H1 (cell line): ENCODE results near the gene RNU6-1. TPM values are rescaled to one million over a fixed set of nuclear protein-coding genes. Genes with fewer than 3 reads are reported as not detected.

Experiments used
- CTCF ChIA-PET: fragments of 300-600 bp; sonication (Branson Sonifier 250); formaldehyde crosslinking; loops from one replicate; lab custom pipeline; 2021; ENCODE audit not compliant: partially characterized antibody; lab: Charles Lee
- POLR2A ChIA-PET: fragments of 300-600 bp; sonication (Branson Sonifier 250); formaldehyde crosslinking; loops from one replicate; lab custom pipeline; 2021; ENCODE audit warnings: inconsistent platforms; ENCODE audit not compliant: partially characterized antibody; lab: Charles Lee
- DNase-seq, 2 experiments: peaks; one replicate each; pipeline versions ENCODE4 v3.0.0 to v3.0.0-alpha.2; 2010 to 2022; ENCODE audit warnings: low spot score in 2 of 2, low read depth in 1 of 2, mixed read lengths in 1 of 2
- FAIRE-seq: peaks from 2 replicates; lab custom pipeline; 2011; peaks lifted over from hg19 to GRCh38; lab: Jason Lieb, UNC
- H2AFZ ChIP-seq: 2 replicates; pipeline ENCODE4 v1.8.1; 2012; ENCODE audit warnings: low read length, inconsistent platforms
- H2AK5ac ChIP-seq: 2 replicates; pipeline ENCODE4 v1.6.1; 2013; ENCODE audit warnings: low read depth, low read length
- H2BK120ac ChIP-seq: replicated peaks from 2 replicates; pipeline ENCODE3; 2013; ENCODE audit warnings: low read depth, low read length, inconsistent platforms
- H2BK12ac ChIP-seq: 2 replicates; pipeline ENCODE4 v1.6.1; 2013; ENCODE audit warnings: low read depth, low read length
- H2BK15ac ChIP-seq: 2 replicates; pipeline ENCODE4 v1.6.1; 2013; ENCODE audit warnings: low read length
- H2BK20ac ChIP-seq: 2 replicates; pipeline ENCODE4 v1.6.1; 2013; ENCODE audit warnings: low read length
- H2BK5ac ChIP-seq: 2 replicates; pipeline ENCODE4 v1.6.1; 2013; ENCODE audit warnings: low read depth, low read length
- H3K14ac ChIP-seq: 2 replicates; pipeline ENCODE4 v1.6.1; 2013; ENCODE audit warnings: inconsistent platforms; ENCODE audit not compliant: insufficient read length
- H3K18ac ChIP-seq: 2 replicates; pipeline ENCODE4 v1.6.1; 2013; ENCODE audit warnings: low read length; ENCODE audit errors: extremely low read depth
- H3K23ac ChIP-seq: 2 replicates; pipeline ENCODE4 v1.6.1; 2013; ENCODE audit warnings: inconsistent platforms; ENCODE audit not compliant: insufficient read length
- H3K23me2 ChIP-seq: 2 replicates; pipeline ENCODE4 v1.6.1; 2013; ENCODE audit warnings: low read depth, low read length
- H3K27ac ChIP-seq: 2 replicates; pipeline ENCODE4 v1.6.1; 2011; ENCODE audit warnings: low read depth, low read length, inconsistent platforms
- H3K27me3 ChIP-seq, 4 experiments: replicated peaks in 1 of 4; 1 replicate in 1 of 4; 2 replicates in 3 of 4; pipeline versions ENCODE4 v1.6.1 to v1.8.1; 2011 to 2013; ENCODE audit warnings: low read length in 3 of 4, mild to moderate bottlenecking in 3 of 4, inconsistent platforms in 2 of 4, mixed read lengths in 2 of 4, moderate library complexity in 1 of 4; ENCODE audit not compliant: control insufficient read depth in 3 of 4, insufficient read depth in 3 of 4; ENCODE audit errors: extremely low read depth in 1 of 4
- H3K36me3 ChIP-seq, 4 experiments: 2 replicates each; pipeline versions ENCODE4 v1.6.1 to v1.8.1; 2011 to 2013; ENCODE audit warnings: mild to moderate bottlenecking in 4 of 4, low read length in 3 of 4, moderate library complexity in 2 of 4, control low read depth in 1 of 4, inconsistent platforms in 1 of 4; ENCODE audit not compliant: insufficient read depth in 4 of 4, control insufficient read depth in 2 of 4
- H3K4ac ChIP-seq: replicated peaks from 2 replicates; pipeline ENCODE3; 2013; ENCODE audit warnings: low read length, low read depth, mixed read lengths, inconsistent platforms; ENCODE audit not compliant: insufficient read length
- H3K4me1 ChIP-seq, 4 experiments: replicated peaks in 1 of 4; 1 replicate in 1 of 4; 2 replicates in 3 of 4; pipeline versions ENCODE4 v1.6.1 to v1.8.1; 2011 to 2013; ENCODE audit warnings: low read length in 3 of 4, inconsistent platforms in 2 of 4, mixed read lengths in 1 of 4; ENCODE audit not compliant: insufficient read depth in 4 of 4, control insufficient read depth in 3 of 4
- H3K4me2 ChIP-seq, 2 experiments: 2 replicates each; pipeline versions ENCODE4 v1.6.1 to v1.8.1; 2011 to 2013; ENCODE audit warnings: low read depth in 2 of 2, low read length in 2 of 2, control low read depth in 1 of 2, inconsistent platforms in 1 of 2, mild to moderate bottlenecking in 1 of 2; ENCODE audit not compliant: insufficient read depth in 1 of 2
- H3K4me3 ChIP-seq, 4 experiments: fragments of 200-600, 300-600 bp in 1 of 4; sonication (generic), shearing (Covaris generic), sonication (Bioruptor Twin) in 1 of 4; 2 replicates each; pipeline versions ENCODE4 v1.5.1 to v1.8.1; 2011 to 2016; ENCODE audit warnings: low read length in 4 of 4, low read depth in 3 of 4, control low read depth in 2 of 4, inconsistent platforms in 2 of 4, mild to moderate bottlenecking in 2 of 4, mixed read lengths in 1 of 4, moderate library complexity in 1 of 4; ENCODE audit not compliant: insufficient read depth in 2 of 4; ENCODE audit errors: extremely low read depth in 1 of 4
- H3K56ac ChIP-seq: replicated peaks from 2 replicates; pipeline ENCODE3; 2013; ENCODE audit warnings: low read depth, mild to moderate bottlenecking, mixed read lengths, low read length, inconsistent platforms; ENCODE audit not compliant: insufficient read length
- H3K79me1 ChIP-seq: 2 replicates; pipeline ENCODE4 v1.6.1; 2013; ENCODE audit warnings: low read depth, low read length, control low read depth
- H3K79me2 ChIP-seq, 2 experiments: 2 replicates each; pipeline versions ENCODE4 v1.6.1 to v1.8.1; 2012 to 2013; ENCODE audit warnings: low read length in 2 of 2, mild to moderate bottlenecking in 2 of 2, inconsistent platforms in 1 of 2; ENCODE audit not compliant: insufficient read depth in 2 of 2, control insufficient read depth in 1 of 2
- H3K9ac ChIP-seq, 4 experiments: replicated peaks in 1 of 4; 1 replicate in 1 of 4; 2 replicates in 3 of 4; pipeline versions ENCODE4 v1.6.1 to v1.8.1; 2011 to 2013; ENCODE audit warnings: low read depth in 3 of 4, low read length in 3 of 4, control low read depth in 2 of 4, mild to moderate bottlenecking in 2 of 4, moderate library complexity in 2 of 4, inconsistent platforms in 1 of 4; ENCODE audit errors: extremely low read depth in 1 of 4
- H3K9me3 ChIP-seq, 2 experiments: 2 replicates each; pipeline versions ENCODE4 v1.6.1 to v1.8.1; 2012 to 2013; ENCODE audit warnings: mild to moderate bottlenecking in 2 of 2, moderate library complexity in 2 of 2, control low read depth in 1 of 2, inconsistent platforms in 1 of 2, low read depth in 1 of 2, low read length in 1 of 2, mixed read lengths in 1 of 2; ENCODE audit not compliant: insufficient read depth in 2 of 2
- H4K20me1 ChIP-seq, 2 experiments: replicated peaks in 1 of 2; 2 replicates each; pipeline versions ENCODE3 to v1.8.1; 2011 to 2013; ENCODE audit warnings: inconsistent platforms in 2 of 2, low read length in 2 of 2, mild to moderate bottlenecking in 1 of 2; ENCODE audit not compliant: insufficient read depth in 2 of 2, control insufficient read depth in 1 of 2
- H4K5ac ChIP-seq: 2 replicates; pipeline ENCODE4 v1.6.1; 2013; ENCODE audit warnings: low read length, low read depth, mixed read lengths, inconsistent platforms; ENCODE audit not compliant: insufficient read length
- H4K8ac ChIP-seq: 2 replicates; pipeline ENCODE4 v1.8.0; 2013; ENCODE audit warnings: mild to moderate bottlenecking, moderate library complexity, low read length, inconsistent platforms; ENCODE audit not compliant: insufficient read depth; ENCODE audit errors: extremely low read depth
- H4K91ac ChIP-seq: replicated peaks from 2 replicates; pipeline ENCODE3; 2013; ENCODE audit warnings: low read length, mixed read lengths, inconsistent platforms; ENCODE audit not compliant: insufficient read length
- ASH2L ChIP-seq: fragments of 200-600, 300-600 bp; sonication (generic); IDR thresholded peaks from one replicate; pipeline ENCODE4 v1.7.1; 2017; ENCODE audit warnings: low read length
- CBX8 ChIP-seq: fragments of 300-800, 300-1000 bp; sonication (generic); IDR thresholded peaks from 2 replicates; pipeline ENCODE4 v1.7.1; 2016; ENCODE audit warnings: low read depth, low read length, borderline replicate concordance
- HDAC2 ChIP-seq, 2 experiments: fragments of 300-600 bp in 1 of 2; sonication (generic) in 1 of 2; IDR thresholded peaks; 2 replicates each; pipeline ENCODE4 v1.6.1; 2011 to 2012; ENCODE audit warnings: low read depth in 2 of 2, low read length in 2 of 2, mild to moderate bottlenecking in 2 of 2, moderate library complexity in 2 of 2, borderline replicate concordance in 1 of 2, inconsistent platforms in 1 of 2
- KDM5A ChIP-seq: fragments of 200-600 bp; IDR thresholded peaks from 2 replicates; pipeline ENCODE4 v1.7.1; 2012; ENCODE audit warnings: mild to moderate bottlenecking, low read length, inconsistent platforms, mixed read lengths
- POLR2AphosphoS5 ChIP-seq: IDR thresholded peaks from 2 replicates; pipeline ENCODE4 v1.6.1; 2011; ENCODE audit warnings: low read depth, low read length
- SP2 ChIP-seq: IDR thresholded peaks from 2 replicates; pipeline ENCODE4 v1.6.1; 2012; ENCODE audit warnings: mild to moderate bottlenecking, low read length, inconsistent platforms
- SUZ12 ChIP-seq: fragments of 200-600 bp; sonication (generic); IDR thresholded peaks from 2 replicates; pipeline ENCODE4 v1.6.1; 2012; ENCODE audit warnings: mild to moderate bottlenecking, inconsistent platforms, low read length, moderate library complexity, mixed read lengths
- TAF1 ChIP-seq: IDR thresholded peaks from 2 replicates; pipeline ENCODE4 v1.6.1; 2011; ENCODE audit warnings: mild to moderate bottlenecking, low read depth, low read length
- TAF7 ChIP-seq: optimal IDR thresholded peaks from 2 replicates; pipeline ENCODE3; 2011; ENCODE audit warnings: low read depth, mild to moderate bottlenecking, inconsistent platforms, low read length, moderate library complexity, borderline replicate concordance
- WGBS, 2 experiments: shearing (Covaris generic) in 1 of 2; methylation state at CpG; one replicate each; pipeline versions ENCODE4 v1.1.6 to v1.1.7; 2013 to 2015; ENCODE audit warnings: low lambda C conversion rate in 2 of 2, mixed read lengths in 2 of 2, inconsistent platforms in 1 of 2, low coverage in 1 of 2, missing lambda C conversion rate in 1 of 2; ENCODE audit not compliant: insufficient replicate concordance in 2 of 2, insufficient coverage in 1 of 2, insufficient read length in 1 of 2; ENCODE audit errors: extremely low coverage in 1 of 2, missing lambda C conversion rate in 1 of 2; 5-methylcytosine and 5-hydroxymethylcytosine counted together
- polyA plus RNA-seq, 7 experiments: library from polyadenylated mRNA; depleted of rRNA in 3 of 7; stranded (reverse) in 5 of 7; unstranded in 2 of 7; fragments of >200 nt in 5 of 7; fragments of 200-250 nt in 2 of 7; gene quantifications; 1 replicate in 5 of 7; 2 replicates in 1 of 7; 4 replicates in 1 of 7; pipeline versions ENCODE4 v1.2.1 to v1.2.3, GENCODE V29; 2011 to 2013; ENCODE audit warnings: missing spikeins in 2 of 7, mixed read lengths in 2 of 7
- total RNA-seq: library from RNA; stranded (reverse); fragmentation: NEBNext Ultra II Directional; extraction: Animal tissue kit (Norgen Biotek cat#: 25700); gene quantifications from 2 replicates; pipeline ENCODE4 v1.2.1, GENCODE V29; 2021
- TF ChIP-seq, protein P1 (sequence below): IDR thresholded peaks from 2 replicates; pipeline ENCODE4 v1.6.1; 2011; ENCODE audit warnings: low read depth, mild to moderate bottlenecking, low read length; ENCODE audit not compliant: insufficient read depth

Gene RNU6-1
- total and polyA plus RNA-seq, 2 of the 8 experiments (the other 6 are each of a cell fraction or from before 2014, with no cell fraction given), result not detected

- peaks cover 6 to 16% (median 9%) of the 10 kb centered on the region in 4 experiments; a peak in 5 of 7 replicates for H3K4me1 ChIP-seq
- no peaks in the 10 kb centered on the region for H4K20me1 ChIP-seq
- H2BK20ac ChIP-seq, result no peak overlapping the region
- H3K79me1 ChIP-seq, result no peaks in the 10 kb centered on the region
- H4K91ac ChIP-seq, result no peak overlapping the region
- H3K23ac ChIP-seq, result no peak overlapping the region
- H3K36me3 ChIP-seq, result no peaks in the 10 kb centered on the region
- H3K4ac ChIP-seq, result no peak overlapping the region
- H3K9me3 ChIP-seq, result no peaks in the 10 kb centered on the region; a peak in 1 of 4 replicates
- no peaks in the 10 kb centered on the region for H3K79me2 ChIP-seq
- H3K27me3 ChIP-seq, result no peaks in the 10 kb centered on the region
- H3K4me2 ChIP-seq, result peak overlapping the region; percentile 14 to 42; a peak in 3 of 4 replicates
- no peak overlapping the region for H4K5ac ChIP-seq
- H2BK5ac ChIP-seq, result 0 out of 2 replicates have a peak overlapping the region, but pooled peaks have one; percentile 78
- no peak for DNase-seq
- H3K14ac ChIP-seq, result no peak overlapping the region
- no peaks in the 10 kb centered on the region for H3K23me2 ChIP-seq
- no peak overlapping the region for H2BK15ac ChIP-seq
- CTCF ChIA-PET, result interaction anchor here (1.3 to 3.6 kb wide), 3 partner anchors 10 to 300 kb away, joined by 4 to 15 read pairs (median 7); no protein-coding TSS in a partner anchor
- WGBS, 2 experiments, result 57% methylated on average over 2 of the region's 3 CpGs; no CpG with 5 or more reads in 1 of the 2 experiments
- H3K9ac ChIP-seq, result no peak overlapping the region
- no peak for FAIRE-seq
- 0 out of 2 replicates have a peak overlapping the region, but pooled peaks have one; percentile 79 for H2AK5ac ChIP-seq
- H2BK12ac ChIP-seq, result 0 out of 2 replicates have a peak overlapping the region, but pooled peaks have one; percentile 44
- no peak overlapping the region; the same call in 1 of the 2 replicates for H3K18ac ChIP-seq
- H3K4me3 ChIP-seq, result peak overlapping the region in 1 of 4 experiments; percentile 17; a peak in 1 of 8 replicates
- H2BK120ac ChIP-seq, result no peak overlapping the region
- TF ChIP-seq HDAC2 (IDR thresholded peaks at IDR 0.05; ENCODE audit: borderline replicate concordance in 1 of 2, low read depth in 2 of 2, low read length in 2 of 2) (no peak), ASH2L (no peak), POLR2AphosphoS5 (no peak), KDM5A (no peak), TAF7 (no peak), TAF1 (no peak), SUZ12 (no peak), SP2 (no peak), CBX8 (no peak)
- TF ChIP-seq, protein P1, sequence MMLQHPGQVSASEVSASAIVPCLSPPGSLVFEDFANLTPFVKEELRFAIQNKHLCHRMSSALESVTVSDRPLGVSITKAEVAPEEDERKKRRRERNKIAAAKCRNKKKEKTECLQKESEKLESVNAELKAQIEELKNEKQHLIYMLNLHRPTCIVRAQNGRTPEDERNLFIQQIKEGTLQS, result no peak
- TF ChIP-seq, all 59 proteins: peak for 0
- H4K8ac ChIP-seq, result no peak overlapping the region
- POLR2A ChIA-PET, result interaction anchor here (0.7 to 1.8 kb wide), 5 partner anchors 10 to 898 kb away, joined by 3 to 9 read pairs (median 3); no protein-coding TSS in a partner anchor
- H2AFZ ChIP-seq, result no peak overlapping the region
- no peak overlapping the region for H3K56ac ChIP-seq
- H3K27ac ChIP-seq, result no peak overlapping the region
Observed at GRCh38 chr15:67853454-67853853, 13.6 kb upstream of the RNU6-1 start.
